GM19455 (cell line): ENCODE measurements around the gene BTNL8.
"Not testable (repeated sequence)": the region's sequence is repeated elsewhere in the genome, so short reads cannot be mapped to it uniquely, and the experiment has no call there.

Source experiments
- ATAC-seq: cut with Tn5 transposase; IDR thresholded peaks from one replicate; pipeline ENCODE4 v1.9.1; 2021; ENCODE audit not compliant: unreplicated experiment

The BTNL8 gene

DNA sequence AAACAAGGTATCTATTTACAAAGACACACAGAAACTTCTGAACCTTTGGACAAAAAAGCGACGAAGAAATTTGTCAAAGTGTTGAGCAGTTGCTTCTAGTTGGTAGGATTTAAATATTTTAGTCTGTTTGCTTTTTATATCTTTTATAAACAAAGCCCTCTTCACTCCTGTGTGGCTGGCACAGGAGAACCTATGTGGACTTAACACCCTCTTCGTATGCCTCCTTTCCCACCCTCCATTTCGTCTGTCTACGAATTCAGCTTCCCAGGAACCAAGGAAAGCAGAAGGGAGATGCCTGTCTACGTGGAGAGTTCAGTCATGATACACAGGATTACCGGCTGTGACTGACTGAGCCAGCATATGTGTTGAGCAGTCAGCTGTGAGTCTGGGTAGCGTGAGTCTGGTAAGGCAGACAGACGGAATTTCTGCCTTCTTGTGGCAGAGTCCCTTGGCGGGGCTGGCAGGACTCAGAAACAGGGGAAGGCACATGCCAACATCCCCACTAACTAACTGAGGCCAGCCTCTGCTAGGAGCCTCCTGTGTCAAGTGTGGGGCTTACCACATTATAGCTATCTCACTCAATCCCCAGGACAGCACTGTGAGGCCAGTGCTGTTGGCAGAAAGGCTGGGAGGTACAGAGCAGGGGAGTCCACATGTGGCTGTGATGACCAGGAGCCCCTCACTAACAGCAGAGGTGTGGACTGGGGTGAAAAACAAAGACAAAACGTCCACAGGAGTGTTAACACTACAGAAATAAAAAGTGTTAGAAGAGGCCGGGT is 24.0 kb upstream of the BTNL8 start:
- ATAC-seq, result no peak

DNA sequence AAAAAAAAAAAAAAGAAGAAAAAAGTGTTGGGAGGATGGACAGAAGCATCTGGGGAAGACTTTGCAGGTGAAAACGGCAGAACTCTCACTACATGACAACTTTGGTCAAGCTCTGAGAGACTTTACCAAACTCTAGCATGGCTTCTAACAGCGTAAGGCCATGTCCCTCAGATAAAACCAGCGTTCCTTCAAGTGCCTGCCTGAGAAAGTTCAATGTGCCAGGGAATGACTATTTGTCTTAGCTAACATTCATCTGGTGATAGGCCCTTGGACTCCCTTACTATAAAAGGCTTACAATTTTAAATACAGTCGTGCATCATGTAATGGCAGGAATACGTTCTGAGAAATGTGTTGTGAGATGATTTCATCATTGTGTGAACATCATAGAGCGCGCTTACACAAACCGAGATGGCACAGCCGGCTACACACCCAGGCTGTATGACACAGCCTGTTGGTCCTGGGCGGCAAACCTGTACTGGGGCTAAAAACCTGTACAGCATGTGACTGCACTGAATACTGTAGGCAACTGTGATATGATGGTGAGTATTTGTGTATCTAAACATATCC is 23.0 kb upstream of the BTNL8 start:
- ATAC-seq, result no peak

DNA sequence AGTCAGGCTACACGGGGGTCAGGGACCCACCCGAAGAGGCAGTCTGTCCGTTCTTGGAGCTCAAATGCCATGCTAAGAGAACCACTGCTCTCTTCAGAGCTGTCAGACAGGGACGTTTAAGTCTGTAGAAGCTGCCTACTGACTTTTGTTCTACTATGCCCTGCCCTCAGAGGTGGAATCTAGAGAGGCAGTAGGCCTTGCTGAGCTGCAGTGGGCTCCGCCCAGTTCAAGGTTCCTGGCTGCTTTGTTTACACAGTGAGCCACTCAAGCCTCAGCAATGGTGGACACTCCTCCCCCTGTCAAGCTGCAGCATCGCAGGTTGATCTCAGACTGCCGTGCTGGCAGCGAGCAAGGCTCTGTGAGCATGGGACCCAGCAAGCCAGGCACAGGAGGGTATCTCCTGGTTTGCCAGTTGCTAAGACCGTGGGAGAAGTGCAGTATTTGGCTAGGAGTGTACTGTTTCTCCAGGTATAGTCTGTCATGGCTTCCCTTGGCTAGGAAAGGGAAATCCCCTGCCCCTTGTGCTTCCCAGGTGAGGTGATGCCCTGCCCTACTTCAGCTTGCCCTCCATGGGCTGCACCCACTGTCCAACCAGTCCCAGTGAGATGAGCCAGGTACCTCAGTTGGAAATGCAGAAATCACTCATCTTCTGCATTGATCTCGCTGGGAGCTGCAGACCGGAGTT is 13.0 kb upstream of the BTNL8 start:
- ATAC-seq, result not testable (repeated sequence)

DNA sequence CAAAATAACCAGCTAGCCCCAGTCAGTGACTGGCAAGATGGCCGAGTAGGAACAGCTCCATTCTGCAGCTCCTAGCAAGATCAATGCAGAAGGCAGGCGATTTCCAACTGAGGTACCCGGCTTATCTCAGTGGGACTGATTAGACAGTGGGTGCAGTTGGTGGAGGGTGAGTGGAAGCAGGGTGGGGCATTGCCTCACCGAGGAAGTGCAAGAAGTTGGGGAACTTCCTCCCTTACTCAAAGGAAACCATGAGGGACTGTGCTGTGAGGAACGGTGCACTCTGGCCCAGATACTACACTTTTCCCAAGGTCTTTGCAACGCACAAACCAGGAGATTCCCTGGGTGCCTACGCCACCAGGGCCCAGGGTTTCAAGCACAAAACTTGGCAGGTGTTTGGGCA is 9.6 kb upstream of the BTNL8 start:
- no peak for ATAC-seq

DNA sequence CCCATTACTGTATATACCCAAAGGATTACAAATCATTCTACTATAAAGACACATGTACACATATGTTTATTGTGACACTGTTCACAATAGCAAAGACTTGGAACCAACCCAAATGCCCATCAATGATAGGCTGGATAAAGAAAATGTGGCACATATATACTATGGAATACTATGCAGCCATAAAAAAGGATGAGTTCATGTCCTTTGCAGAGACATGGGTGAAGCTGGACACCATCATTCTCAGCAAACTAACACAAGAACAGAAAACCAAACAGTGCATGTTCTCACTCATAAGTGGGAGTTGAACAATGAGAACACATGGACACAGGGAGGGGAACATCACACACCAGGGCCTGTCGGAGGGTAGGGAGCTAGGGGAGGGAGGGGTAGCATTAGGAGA is 3.6 kb upstream of the BTNL8 start:
- not testable (repeated sequence) for ATAC-seq

DNA sequence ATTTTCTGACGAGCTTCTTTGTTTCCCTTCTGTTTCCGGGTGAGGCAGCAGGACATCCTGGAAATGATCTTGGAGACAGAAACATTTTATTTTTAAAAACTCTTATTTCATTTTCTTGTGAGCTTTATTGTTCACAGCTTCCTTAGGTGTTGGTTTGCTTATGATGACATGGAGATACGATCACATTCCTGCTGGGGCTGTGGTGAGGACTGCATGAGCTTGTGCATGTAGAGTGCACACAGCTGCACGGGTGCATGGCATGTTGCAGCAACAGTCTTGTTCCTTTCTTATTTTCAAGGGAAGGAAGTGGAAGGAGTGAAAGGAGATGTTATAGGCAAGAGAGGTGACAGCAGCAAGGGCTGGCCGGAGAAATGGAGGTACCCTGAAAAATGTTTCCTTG is 1.2 kb downstream of the BTNL8 start:
- ATAC-seq, result no peak

DNA sequence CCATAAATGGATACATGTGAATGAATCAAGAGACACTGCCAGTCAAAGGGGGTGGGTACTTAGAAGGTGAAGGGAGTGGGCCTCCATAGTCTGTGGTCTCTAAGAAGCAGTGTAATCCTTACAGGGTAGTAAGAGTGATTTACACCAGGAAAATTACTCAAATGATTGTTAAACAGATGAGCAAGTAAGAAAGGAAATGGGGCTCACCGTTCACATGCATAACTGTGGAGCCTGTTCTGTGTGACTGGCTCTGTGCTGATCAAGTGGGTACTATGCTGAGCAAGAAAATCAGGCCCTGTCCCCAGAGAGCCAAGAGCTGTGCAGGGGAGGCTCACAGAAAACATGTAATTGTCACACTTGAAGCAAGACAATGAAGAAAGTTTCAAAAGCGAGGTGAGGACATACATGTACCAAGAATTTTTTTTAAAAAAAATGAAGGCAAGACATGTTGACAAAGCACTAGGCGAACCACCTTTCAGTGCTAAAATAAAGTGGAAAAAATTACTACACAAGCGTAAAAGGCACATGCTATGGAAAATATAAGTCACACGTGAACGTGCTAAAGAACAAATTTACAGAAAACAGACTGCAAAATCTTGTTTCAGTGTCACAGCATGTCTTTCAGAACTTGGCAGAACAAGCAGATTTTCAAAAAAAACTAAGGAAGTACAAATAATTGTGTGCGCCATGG is 2.5 kb downstream of the BTNL8 start:
- ATAC-seq, result no peak

DNA sequence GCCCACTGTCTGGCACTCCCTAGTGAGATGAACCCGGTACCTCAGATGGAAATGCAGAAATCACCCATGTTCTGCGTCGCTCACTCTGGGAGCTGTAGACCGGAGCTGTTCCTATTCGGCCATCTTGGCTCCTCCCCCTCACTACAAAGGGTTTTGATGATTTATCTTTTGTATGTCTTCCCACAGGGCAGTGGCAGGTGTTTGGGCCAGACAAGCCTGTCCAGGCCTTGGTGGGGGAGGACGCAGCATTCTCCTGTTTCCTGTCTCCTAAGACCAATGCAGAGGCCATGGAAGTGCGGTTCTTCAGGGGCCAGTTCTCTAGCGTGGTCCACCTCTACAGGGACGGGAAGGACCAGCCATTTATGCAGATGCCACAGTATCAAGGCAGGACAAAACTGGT is 9.4 kb downstream of the BTNL8 start:
- no peak for ATAC-seq

DNA sequence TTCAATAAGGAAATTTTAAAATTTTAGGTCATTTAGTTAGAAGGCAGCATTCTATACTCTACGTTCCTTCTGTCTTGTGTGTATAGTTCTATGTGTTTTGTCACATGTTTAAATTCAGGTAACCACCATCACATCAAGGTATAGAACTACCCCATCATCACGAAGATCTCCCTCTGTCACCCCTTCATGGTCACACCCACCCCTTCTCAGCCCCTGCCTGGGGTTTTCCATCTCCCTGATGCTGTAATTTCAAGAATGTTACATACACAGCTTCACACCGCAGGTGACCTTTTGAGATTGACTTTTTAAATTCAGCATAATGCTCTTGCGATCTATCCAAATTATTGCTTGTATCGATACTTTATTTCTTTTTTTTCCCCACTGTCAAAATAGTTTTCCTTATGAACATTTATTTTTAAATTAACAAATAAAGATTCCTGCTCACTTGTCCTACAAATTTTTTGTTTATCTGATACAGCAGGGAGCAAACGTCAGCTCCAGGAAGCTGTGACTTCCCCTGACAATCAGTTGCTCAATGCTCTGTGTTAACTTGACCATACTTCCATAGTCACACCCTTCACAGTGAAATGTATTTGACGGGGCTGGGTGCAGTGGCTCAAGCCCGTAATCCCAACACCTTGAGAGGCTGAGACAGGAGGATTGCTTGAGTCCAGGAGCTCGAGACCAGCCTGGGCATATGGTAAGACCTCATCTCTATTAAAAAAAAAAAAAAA is 10.2 kb downstream of the BTNL8 start:
- ATAC-seq, result no peak

DNA sequence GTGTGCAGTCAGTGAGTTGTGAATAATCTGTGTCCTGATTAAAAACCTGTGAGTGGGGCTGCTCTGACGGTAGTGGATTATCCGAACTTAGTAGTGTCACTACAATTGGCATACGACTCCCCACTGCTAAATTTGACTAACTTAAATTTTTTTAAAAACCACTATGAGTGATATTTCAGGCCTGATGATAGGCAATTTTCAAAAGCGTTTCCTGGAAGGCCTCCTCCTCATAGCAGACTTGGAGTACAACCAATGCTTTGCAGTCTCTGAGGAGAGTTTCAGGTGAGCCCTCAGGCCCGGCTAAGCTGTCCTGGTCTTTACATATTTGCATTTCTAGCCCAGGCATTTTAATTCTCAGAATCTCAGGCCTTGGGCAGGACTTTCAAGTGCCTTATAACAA is 10.8 kb downstream of the BTNL8 start:
- ATAC-seq, result no peak

DNA sequence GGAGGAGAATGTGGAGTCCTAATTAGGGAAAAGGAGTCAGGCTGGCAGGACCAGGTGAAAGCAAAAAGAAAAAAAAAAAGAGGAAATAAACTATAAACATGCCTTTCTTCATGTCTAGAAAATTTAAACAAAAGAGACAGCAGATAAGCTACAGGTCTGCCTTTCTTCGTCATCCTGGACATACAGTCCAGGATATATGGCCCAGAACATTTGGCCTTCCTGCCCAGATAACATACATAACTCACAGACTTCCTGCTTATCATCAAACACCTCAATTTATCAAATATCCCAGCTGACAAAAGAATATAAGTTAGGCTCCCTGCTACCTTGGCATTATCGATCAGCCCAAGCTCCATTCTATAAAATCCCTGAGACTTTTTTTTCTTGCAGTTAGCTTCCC is 11.2 kb downstream of the BTNL8 start:
- ATAC-seq, result no peak

DNA sequence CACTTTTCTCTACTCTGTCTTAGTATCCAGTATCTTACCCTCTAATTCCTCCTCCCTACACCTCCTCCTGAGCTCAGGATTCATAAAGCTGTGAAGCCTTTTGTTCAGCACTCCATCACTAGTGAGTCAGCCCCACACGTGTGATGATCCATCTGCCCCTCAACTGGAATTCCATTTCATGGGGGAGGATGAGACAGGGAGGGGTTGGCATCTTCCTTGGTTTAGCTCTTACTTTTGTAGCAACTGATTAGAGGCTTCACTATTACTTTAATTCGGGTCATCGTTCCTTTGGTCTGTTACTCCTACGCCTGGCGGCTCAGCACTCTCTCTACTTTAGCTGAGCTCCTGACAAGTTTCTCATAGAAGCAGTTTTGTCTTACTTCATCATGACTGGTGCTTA is 11.8 kb downstream of the BTNL8 start:
- ATAC-seq, result no peak

DNA sequence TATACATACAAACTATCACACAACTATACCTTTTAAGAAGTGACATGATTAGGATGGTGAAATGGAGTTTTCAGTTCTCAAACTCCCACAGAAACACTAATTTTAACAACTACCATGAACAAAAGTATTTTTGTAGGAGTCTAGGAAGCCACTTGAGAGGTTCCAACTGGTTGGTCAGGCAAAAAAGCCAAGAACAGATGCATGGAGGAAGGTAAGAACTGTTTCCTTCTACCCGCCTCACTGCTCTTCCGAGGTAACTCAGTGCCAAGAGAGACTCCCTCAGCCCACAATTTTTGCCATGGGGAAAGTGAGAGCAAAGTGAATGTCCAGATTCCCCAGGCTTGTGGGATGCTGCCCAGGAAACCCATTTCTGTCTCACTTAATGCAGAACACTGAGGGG is 15.7 kb downstream of the BTNL8 start:
- no peak for ATAC-seq

DNA sequence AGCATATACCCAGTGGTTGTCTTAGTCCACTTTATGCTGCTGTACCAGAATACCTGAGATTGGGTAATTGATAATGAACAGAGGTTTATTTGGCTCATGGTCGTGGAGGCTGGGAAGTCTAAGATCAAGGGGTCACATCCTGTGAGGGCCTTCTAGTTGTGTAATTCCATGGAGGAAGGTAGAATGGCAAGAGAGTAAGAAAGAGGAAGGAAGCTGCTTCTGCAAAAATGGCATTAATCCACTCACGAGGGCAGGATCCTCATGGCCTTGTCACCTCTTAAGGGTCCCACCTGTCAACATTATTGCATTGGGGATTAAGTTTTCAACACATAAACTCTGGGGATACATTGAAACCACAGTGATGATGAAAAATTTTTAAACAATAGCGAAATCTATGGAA is 17.0 kb downstream of the BTNL8 start:
- no peak for ATAC-seq

DNA sequence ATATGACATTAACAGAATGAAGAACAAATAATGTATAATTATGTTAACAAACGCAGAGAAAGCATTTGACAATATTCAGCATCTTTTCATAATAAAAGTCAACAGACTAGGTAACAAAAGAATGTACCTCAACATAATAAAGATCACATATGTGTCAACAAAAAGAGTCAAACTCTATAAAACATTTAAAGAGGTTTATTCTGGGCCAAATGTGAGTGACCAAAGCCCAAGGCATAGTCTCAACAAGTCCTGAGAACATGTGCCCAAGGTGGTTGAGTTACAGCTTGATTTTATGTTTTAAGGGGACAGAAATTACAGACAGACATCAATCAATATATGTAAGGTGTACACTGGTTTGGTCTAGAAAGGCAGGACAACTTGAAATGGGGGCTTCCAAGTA is 19.4 kb downstream of the BTNL8 start:
- no peak for ATAC-seq

DNA sequence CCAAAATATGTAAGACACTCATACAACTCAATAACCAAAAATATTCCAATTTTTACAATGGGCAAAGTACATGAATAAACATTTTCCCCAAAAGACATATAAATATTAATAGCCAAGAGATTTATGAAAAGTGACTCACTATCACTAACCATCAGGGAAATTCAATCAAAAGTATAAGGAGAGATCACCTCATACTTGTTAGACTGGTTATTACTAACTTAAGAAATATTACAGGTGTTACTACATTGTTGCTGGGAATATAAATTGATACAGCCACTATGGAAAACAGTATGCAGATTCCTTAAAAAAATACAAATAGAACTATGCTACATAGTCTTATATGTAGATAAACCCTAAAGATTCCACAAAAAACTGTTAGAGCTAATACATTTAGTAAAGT is 21.8 kb downstream of the BTNL8 start:
- ATAC-seq, result no peak

DNA sequence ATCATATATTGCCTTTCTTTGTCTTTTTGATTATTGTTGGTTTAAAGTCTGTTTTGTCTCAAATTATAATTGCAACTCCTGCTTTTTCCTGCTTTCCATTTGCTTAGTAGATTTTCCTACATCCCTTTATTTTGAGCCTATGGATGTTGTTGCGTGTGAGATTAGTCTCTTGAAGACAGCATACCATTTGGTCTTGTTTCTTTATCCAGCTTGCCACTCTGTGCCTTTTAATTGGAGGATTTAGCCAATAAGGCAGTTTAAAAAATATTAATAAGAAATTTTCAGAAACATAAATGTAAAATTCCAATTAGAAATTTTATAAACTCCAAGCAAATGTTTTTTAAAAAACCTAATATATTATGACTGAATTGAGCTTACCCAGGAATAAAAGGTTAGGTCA is 24.0 kb downstream of the BTNL8 start:
- ATAC-seq, result no peak

DNA sequence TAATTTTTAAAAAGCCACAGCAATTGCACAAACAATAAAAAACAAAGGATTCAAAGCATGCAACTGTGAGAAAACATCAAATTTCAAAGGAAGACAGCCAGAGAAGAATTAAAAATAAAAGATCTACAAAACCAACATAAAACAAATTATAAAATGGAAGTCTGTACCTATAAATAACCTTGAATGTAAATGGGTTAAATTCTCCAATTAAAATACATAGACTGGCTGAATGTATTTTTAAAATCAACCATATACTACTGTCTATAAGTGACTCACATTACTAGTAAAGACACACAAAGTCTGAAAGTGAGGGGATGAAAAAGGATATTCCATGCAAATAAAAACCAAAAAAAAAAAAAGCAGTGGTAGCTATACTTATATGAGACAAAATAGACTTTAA is 33.7 kb downstream of the BTNL8 start:
- ATAC-seq, result no peak

DNA sequence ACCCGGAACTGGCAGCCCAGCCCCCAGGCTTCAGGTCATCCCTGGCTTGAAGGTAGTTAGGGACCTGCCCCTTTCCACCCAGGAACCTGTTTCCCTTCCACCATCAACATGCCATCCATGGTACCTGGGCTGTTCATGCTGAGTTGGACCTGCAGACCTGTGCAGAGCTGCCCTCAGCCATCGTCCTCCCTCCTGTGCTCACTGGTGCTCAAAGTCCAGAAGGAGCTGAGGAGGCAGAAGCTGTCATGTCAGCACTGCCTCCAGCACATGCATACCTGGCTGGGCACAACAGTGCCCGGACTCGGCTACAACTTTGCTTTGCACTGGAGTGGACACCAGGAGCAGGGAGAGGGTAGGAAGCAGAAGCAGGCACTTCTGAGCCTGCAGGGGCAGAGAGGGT is 36.2 kb downstream of the BTNL8 start:
- ATAC-seq, result no peak

DNA sequence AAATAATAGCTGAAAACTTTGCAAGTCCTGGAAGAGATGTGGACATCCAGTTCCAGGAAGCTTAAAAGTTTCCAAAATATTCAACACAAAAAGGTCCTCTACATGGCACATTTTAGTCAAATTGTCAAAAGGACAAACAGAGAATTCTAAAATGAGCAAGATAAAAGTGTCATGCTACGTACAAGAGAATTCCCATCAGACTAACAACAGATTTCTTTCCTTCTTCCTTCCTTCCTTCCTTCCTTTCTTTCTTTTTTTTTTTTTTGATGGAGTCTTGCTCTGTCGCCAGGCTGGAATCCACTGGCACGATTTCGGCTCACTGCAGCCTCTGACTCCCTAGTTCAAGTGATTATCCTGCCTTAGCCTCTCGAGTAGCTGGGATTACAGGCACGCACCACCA is 39.3 kb downstream of the BTNL8 start:
- no peak for ATAC-seq

DNA sequence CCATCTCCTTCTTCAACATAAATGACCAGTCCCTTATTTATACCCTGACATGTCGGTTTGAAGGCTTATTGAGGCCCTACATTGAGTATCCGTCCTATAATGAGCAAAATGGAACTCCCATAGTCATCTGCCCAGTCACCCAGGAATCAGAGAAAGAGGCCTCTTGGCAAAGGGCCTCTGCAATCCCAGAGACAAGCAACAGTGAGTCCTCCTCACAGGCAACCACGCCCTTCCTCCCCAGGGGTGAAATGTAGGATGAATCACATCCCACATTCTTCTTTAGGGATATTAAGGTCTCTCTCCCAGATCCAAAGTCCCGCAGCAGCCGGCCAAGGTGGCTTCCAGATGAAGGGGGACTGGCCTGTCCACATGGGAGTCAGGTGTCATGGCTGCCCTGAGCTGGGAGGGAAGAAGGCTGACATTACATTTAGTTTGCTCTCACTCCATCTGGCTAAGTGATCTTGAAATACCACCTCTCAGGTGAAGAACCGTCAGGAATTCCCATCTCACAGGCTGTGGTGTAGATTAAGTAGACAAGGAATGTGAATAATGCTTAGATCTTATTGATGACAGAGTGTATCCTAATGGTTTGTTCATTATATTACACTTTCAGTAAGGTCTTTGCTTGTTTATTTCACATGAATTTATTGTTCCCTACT is 51.5 kb downstream of the BTNL8 start:
- ATAC-seq, result no peak
